Tongue (tissue), 2 donors: ENCODE data around the gene NKAIN1. TPM values are rescaled to one million over a fixed set of nuclear protein-coding genes. Genes with fewer than 3 reads are reported as not detected.

Experiments
- DNase-seq: peaks from one replicate; pipeline ENCODE4 v3.0.0-alpha.2; 2015
- total RNA-seq: library from RNA; depleted of rRNA; stranded (reverse); fragments of >200 nt; gene quantifications from one replicate; pipeline ENCODE4 v1.2.3, GENCODE V29; 2014

Gene NKAIN1
- total RNA-seq, 1 donor from 2014 or later = 0.51 TPM

GRCh38 chr1:31232689-31233088 lies 7.0 kb downstream of the NKAIN1 start:
- DNase-seq = no peak

DNA sequence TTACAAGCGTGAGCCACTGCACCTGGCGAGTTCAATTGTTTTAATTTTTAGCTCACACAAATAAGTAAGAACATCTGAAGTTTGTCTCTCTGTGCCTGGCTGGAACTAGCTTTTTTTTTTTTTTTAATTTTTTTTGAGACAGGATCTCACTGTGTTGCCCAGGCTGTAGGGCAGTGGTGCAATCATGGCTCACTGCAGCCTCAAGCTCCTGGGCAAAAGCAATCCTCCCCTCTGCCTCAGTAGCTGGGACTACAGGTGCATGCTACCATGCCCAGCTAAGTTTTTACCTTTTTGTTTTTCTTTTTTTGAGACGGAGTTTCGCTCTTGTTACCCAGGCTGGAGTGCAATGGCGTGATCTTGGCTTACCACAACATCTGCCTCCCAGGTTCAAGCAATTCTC lies 7.9 kb downstream of the NKAIN1 start:
- DNase-seq = no peak

DNA sequence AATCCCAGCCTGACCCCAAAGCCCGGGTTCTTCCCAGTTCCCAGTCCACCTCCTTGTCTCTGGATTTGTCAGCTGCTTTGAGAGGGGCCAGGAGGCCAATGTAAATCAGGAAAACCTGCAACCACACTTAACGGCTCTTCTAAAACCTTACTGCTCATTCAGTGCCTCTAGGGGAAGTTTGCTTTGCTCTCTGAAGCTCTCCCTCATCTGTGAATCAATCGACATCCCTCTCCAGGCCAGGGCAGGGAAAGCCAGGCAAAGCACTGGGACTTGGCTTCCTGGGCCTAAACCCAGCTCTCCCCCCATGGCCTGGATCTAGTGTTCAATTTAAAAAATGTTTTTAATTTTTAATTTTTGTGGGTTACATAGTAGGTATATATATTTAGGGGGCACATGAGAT lies 9.3 kb downstream of the NKAIN1 start:
- no peak for DNase-seq

GRCh38 chr1:31228986-31229385 lies 10.7 kb downstream of the NKAIN1 start:
- no peak for DNase-seq

GRCh38 chr1:31227891-31228568 lies 11.7 kb downstream of the NKAIN1 start:
- peak; percentile 79 for DNase-seq

- no peak for DNase-seq
These were observed 15.6 kb downstream of the NKAIN1 start for GRCh38 chr1:31224068-31224467.

DNA sequence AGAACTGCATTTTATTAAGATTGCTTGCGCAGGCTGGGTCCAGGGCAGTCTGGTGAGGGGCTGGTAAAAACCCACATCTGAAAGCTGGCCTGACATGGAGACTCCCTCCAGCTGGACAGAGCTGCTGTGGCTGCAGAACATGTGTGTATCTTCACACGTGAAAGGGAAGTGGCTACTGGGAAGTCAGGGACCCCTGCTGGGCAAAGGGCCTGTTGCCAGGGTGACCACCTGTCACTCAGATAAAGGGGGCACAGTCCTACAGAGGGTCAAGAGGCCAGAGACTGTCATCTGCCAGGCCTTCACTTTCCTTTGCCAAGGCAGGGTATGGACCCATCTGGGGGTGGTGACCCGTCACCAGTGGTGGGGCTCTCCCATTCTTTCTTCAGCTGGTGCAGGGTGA lies 17.5 kb downstream of the NKAIN1 start:
- DNase-seq = no peak

GRCh38 chr1:31221072-31221471 lies 18.6 kb downstream of the NKAIN1 start:
- no peak for DNase-seq

DNA sequence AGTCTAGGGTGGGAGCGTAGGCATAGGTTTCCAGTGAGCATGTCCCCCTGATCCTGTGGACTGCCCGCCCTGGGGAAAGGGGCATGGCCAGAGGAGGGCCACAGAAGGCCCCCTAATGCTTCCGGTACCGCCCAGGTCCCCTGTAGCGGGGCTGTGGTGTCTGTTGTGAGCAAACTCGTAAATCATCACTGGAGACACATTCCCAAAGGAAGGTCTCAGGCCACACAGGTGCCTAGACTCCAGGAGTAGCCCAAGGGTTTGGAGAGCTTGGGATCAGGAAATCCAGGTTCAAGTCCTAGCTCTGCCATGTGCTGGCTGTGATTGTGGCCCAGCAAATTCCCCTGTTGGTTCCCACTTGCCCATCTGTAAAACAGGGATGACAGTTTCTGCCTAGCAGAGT lies 20.2 kb downstream of the NKAIN1 start:
- DNase-seq = no peak

DNA sequence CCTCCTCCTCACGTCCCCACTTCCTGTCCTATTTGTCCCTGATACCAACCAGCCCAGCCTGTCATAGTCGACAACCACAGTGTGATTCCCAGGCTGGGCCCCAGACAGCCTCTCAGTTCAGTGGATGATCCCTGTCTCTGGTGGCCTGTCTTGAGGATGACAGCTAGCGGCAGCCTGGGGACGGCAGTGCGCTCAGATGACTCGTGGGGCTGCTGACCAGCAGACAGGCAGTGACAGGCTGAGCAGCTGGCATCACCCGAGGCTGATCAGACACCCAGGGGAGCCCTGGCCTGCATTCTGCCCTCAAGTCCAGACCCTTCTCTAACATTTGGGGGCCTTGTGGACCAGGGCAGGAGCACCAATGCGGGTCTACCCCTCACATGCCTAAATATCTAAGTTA lies 21.0 kb downstream of the NKAIN1 start:
- peak; percentile 38 for DNase-seq

DNA sequence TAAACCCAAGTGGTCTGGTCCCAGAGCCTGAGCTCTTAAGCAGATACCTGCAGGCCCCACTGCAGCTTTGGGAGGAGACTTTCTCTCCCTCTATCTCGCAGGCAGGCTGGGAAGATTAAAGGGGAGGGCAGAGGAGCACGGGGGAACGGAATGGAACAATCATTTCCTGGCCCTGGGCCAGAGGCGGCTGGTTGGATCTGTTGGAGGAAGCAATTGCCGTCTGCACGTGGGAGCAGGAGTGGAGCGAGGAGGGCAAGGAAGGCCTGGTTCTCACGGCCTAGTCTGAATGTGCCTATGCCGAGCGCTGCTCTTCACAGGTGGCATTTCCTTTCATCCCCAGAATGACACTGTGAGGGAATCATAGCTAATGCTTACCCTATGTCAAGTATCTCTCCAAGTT lies 23.7 kb downstream of the NKAIN1 start:
- peak; percentile 87 for DNase-seq

- peak; percentile 53 for DNase-seq
These were observed 24.6 kb downstream of the NKAIN1 start for GRCh38 chr1:31215065-31215570.

DNA sequence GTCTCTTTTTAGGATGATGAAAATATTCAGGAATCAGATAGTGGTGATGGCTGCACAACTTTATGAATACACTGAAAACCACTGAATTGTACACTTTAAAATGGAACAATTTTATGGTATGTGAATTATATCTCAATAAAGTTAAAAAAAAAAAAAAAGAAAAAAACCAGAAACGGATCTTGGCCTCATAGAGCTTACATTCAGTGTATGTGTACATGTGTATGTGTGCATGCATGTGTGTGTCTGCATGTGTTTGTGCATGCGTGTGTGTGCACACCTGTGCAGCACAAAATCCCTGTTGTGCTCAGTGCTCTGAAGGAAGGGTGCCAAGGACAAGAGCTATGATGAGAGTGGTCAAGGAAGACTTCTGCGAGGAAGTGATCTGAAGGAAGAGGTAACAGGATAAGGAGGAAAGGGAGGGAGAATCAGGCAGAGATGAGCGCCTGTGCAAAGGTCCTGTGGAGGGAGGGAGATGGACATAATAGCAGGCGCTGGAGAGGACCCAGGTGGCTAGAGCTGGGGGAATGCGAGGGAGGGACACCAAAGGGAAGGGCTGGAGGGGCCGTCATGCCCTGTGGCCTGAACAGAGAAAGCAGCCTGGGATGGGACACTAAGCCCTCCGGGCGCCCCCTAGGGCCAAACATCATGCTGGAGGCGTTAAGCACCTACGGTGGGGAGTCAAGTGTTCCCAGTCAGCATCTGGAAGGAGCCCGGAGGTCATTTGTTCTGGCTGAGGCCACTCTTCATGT lies 25.2 kb downstream of the NKAIN1 start:
- DNase-seq = no peak

GRCh38 chr1:31208361-31208945 lies 31.2 kb downstream of the NKAIN1 start:
- no peak for DNase-seq

- no peak for DNase-seq
These were observed 32.1 kb downstream of the NKAIN1 start for GRCh38 chr1:31207569-31207968.

DNA sequence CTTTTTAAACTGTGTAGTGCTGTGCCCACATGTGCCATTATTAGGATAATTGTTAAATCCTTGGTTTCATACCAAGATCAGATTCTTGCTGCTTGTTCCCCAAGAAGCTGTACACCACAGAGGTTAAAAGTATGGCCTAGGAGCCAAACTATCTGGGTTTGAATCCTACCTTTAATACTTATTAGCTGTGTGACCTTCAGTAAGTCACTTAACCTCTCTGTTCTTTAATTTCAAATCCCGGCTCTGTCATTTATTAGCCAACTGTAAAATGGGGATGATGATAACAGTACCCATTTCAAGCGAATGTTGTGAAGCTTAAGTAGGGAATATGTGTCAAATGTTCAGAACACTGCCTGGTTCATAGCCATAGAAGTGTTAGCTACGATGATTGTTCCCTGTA lies 32.6 kb downstream of the NKAIN1 start:
- DNase-seq = no peak

DNA sequence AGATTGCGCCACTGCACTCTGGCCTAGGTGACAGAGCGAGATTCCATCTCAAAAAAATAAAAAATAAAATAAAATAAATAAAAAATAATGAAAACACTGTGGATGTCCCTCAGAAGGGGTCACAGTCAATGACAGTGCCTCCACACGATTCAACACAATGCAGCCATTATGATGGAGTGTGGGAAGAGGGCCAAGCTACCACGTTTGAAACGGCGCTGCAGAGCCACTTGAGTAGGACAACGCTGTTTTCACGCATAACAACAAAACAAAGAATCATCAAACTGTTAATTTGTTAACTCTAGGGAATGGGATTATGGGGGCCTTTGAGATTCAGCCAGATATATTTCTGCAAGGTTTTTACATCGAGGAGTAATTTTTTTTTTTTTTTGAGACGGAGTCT lies 36.5 kb downstream of the NKAIN1 start:
- no peak for DNase-seq

- DNase-seq = no peak
These were observed 37.7 kb downstream of the NKAIN1 start for GRCh38 chr1:31201931-31202360.

DNA sequence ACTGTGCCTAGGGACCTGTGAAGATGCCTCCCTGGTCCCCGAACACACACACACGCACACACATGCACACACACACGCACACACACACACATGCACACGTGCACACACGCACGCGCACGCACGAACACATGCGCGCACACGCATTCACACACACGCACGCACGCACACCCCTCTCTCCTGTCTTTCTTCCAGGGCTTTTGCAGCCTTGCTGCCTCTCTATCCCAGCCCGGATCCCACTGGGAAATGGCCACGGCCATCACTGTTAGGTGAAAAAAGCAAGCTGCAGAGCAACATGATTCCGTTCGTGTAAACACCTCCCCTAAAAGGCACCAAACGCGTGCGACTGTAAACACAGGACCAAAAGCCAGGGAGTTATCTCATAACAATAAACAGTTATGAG lies 39.7 kb downstream of the NKAIN1 start:
- DNase-seq = no peak

- no peak for DNase-seq
These were observed 40.4 kb downstream of the NKAIN1 start for GRCh38 chr1:31199236-31199790.

GRCh38 chr1:31198600-31198999 lies 41.1 kb downstream of the NKAIN1 start:
- no peak for DNase-seq

- no peak for DNase-seq
These were observed 41.5 kb downstream of the NKAIN1 start for GRCh38 chr1:31198150-31198549.

DNA sequence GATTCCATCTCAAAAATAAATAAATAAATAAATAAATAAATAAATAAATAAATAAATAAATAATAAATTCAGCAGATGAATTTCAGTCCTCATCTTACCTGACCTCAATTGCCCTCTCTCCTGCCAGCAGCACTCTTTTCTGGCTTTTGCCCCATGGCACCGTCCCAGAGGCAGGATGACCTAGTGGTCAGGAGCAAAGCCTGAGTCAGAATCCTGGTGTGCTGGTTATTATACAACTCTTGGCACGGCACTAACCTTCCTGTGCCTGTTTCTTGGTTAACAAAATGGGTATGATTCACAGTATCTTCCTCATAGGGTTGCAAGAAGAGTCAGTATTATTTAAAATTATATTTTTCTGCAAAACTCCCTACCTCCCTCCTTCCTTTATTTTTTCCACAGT lies 43.0 kb downstream of the NKAIN1 start:
- no peak for DNase-seq
